GM18861 (cell line): ENCODE measurements around the gene PSMB4.
"Not testable (repeated sequence)": the region's sequence is repeated elsewhere in the genome, so short reads cannot be mapped to it uniquely, and the experiment has no call there.

Experiments
- ATAC-seq: cut with Tn5 transposase; IDR thresholded peaks from one replicate; pipeline ENCODE4 v1.9.1; 2021; ENCODE audit not compliant: unreplicated experiment

The PSMB4 gene

DNA sequence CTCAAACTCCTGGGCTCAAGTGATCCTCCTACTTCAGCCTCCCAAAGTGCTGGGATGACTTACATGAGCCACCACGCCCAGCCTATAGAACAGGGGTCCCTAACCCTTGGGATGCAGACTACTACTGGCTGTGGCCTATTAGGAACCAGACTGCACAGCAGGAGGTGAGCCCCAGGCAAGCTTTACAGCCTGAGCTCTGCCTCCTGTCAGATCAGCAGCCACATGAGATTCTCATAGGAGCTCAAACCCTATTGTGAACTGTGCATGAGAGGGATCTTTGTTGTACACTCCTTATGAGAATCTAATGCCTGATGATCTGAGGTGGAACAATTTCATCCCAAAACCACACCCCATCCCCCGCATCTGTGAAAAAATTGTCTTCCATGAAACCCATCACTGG, 13.4 kb upstream of the PSMB4 start:
- no peak for ATAC-seq

DNA sequence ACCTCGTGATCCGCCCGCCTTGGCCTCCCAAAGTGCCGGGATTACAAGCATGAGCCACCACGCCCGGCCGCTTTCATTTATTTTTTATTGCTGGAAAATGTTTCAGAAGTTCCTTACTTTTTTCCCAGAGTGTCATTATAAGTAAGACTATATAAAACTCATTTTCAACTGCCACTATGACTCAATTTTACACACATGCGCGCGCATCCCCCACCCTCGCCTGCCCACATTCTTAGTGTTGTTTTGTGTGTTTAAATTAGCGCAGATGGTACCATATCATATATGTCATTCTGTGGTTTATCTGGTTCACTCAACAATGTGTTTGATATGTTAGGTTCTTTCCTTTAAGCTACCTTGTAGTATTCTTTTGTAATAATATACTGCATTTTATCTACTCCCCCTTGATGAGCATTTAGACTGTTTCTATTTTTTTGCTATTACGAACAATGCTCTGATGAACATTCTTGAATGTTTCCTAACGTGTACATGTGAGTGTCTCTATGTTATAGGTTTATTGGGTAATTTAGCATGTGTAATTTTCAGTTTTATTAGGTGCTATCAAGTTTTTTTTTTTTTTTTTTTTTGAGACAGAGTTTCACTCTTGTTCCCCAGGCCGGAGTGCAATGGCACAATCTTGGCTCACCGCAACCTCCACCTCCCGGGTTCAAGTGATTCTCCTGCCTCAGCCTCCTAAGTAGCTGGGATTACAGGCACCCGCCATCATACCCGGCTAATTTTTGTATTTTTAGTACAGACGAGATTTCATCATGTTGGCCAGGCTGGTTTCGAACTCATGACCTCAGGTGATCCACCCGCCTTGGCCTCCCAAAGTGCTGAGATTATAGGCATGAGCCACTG, 8.9 kb upstream of the PSMB4 start:
- ATAC-seq = not testable (repeated sequence)

DNA sequence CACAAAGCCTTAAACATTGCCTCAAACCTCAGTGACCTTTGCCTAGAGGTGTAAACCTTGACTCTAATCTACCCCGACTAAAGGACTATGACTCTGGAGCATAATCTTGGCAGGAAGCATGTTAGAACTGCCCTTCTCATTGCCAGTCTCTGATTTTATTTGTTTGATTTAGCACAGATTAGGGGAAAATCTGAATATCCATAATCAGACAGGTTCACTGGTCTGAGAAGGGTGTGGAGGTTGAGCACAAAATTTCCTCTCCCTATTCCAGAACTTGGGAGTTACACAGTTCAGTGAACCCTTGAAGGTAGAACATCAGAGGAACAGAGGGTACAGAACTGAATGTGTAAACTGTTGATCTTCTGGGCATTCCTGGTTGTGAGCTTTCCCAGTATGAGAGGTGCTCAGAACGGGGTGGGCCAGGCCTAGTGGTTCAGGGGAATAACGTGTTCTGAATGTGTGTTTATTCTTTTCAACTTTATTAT, 8.3 kb upstream of the PSMB4 start:
- ATAC-seq = no peak

DNA sequence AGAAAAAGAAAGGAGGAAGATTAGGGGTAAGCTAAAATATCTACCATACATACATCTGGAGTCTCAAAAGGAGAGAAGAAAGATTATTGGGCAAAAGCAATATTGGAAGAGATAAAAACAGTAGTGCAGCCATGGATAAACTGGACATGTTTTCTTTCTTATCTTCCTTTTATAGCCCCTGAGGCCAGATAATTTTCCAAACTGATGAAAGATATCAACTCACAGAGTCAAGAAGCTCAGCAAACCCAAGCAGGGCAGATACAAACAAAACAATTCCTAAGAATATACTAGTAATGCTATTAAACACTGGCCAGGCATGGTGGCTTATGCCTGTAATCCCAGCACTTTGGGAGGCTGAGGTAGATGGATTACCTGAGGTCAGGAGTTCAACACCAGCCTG, 5.8 kb upstream of the PSMB4 start:
- ATAC-seq = no peak

DNA sequence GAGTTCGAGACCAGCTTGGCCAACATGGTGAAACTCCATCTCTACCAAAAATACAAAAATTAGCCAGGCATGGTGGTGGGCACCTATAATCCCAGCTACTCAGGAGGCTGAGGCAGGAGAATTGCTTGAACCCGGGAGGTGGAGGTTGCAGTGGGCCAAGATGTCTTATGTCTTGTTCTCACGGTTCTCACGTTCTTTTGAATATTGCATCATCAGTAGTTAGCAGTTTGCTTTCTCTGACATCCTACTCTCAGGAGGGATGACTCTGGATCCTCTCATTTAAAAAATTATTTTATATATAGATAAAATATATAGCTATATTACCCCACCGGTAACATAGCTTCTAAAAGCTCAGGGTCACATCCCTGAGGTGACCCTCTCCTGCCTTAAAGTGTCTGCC, 3.1 kb upstream of the PSMB4 start:
- not testable (repeated sequence) for ATAC-seq

DNA sequence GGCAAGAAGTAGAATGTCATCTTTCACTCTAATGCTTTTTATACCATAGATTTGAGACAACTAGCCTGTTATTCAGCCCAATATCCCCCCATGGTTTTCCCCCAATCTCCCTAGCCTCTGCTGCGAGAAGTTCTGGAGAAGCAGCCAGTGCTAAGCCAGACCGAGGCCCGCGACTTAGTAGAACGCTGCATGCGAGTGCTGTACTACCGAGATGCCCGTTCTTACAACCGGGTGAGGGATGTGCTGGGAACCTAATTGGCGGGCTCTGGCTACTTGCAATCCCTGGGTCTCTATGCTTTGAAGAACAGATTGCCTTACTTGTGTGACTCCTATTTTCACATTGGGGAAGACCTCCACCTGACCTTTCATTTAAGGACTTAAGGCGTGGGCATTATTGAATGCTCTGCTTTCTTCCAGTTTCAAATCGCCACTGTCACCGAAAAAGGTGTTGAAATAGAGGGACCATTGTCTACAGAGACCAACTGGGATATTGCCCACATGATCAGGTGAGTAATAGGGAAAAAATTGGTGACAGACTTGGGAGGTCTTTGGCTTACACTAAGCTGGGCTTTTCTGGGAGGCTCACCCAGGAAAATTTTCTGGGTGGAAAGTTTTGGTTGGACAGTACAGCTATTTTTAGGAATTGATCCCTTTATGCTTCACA, 1.9 kb downstream of the PSMB4 start:
- no peak for ATAC-seq

DNA sequence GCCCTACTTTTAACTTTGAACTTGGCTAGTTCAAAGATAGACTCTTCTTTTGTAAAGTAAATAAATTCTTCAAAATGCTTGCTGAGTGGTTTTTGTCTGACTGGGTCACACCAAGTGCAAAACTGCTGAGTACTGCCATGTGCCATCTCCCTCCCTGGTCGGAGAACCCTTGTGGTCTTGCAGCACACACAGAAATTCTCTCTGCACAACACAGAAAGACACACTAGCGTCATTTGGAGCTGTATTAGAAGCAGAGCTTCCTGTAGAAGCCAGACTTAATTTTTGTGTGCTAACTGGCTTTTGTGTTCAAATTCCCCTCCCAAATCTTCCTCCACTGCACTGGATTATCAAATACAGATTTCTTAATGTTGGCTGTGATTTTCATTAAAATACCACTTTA, 2.5 kb downstream of the PSMB4 start:
- no peak for ATAC-seq

DNA sequence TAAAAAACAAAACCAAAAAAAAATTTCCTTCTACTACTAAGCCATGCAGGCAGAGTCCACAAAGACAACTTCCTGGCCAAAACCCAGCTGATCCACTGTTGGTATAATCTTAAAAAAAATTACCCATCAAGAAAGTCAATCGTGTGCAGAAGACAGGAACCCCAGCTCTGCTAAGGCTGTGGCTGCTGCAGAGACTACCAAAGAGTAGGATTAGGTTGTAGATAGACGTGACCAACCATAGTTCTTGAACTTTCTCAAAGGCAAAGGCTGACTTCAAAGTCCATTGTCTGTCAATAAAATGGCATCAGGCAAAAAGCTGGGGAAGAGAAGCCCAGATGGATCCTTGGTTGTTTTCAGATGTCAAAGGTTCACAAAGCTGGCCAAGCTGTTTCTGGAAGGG, 3.4 kb downstream of the PSMB4 start:
- ATAC-seq = no peak

DNA sequence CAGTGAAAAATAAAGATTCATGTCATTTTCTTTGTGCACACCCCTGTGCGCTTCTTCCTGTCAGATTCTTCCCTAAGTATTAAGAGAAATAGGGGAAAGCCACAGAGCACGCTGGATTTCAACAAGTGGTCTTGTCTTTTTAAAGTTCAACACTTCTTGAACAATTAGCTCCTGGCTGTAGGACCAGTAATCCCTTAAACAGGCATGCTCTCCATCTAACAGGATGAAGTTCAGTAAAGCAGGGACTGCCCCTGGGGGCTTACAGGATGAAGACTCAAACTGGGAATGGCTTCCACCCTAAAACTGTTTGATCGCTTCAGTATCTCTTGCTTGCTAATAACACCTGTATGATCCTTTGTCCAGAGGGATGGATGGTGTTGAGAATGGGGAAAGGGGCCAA, 4.2 kb downstream of the PSMB4 start:
- no peak for ATAC-seq

DNA sequence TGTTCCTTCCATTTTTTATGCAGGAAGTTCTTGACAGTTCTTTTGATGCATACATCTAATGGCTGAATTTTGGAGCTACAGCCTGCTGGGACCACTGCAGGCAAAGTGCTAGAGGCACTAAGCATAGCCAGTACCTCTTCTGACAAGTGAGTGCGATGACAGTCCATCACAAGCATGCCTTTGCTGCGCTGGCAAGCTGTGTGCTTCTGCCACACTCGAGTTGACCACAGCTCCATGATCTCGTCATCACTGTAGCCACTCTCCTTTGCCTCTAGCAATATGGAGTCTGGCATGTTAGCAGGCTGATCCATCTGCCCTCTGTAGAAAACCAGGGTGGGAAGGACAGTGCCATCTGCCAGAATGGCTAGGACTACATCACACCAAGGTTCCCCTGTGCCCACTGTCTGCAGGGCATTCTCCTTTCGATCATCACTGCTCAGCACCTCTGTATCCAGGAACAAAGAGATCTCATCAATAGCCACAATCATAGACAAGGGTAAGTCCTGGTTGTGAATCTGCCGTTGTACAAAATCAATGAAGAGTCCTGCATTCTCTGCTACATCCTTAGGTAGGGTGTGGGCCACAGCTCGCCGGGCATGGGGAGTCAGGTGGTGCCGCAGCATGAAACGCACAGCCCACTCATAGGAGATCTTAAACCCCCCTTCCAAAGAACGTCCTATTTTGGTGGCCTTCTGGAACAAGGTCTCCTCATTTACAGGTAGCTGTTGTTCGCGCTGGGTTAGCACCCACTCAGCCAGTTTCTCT, 6.0 kb downstream of the PSMB4 start:
- no peak for ATAC-seq

DNA sequence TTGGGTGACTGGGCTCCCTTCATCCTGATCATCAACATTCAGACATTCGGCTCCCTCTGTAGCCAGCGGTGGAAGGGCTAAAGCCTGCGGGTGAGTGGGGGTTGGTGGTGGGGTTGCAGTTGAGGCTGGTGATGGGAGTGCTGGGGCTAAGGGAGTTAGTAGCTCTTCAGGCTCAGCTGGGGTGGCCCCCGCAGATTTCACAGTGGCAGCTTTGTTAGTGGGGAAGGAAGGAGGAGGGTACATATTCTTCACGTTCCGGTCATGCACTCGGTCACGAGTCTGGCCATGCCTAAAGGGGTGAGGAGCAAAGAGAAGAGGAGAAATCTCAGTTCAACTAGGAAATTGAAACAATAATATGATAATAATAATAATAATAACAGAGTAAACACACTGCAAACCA, 6.8 kb downstream of the PSMB4 start:
- no peak for ATAC-seq

DNA sequence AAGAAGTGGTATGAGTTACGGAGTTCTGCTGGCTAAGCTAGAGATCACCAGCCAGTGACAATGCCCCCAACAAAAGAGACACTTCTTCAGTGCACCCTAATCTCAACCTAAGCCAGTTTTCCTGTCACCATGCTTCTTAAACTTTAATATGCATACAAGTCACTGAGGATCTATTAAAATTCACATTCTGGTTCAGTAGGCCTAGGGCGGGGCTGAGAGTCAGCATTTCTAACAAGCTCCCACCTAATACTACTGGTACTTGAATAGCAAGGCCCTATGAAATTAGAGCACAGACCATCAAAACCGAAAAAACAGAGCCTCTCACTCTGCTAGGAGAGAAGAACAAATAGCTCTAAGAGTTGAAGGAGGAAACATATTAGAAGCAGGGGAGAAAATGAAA, 7.9 kb downstream of the PSMB4 start:
- ATAC-seq = no peak

DNA sequence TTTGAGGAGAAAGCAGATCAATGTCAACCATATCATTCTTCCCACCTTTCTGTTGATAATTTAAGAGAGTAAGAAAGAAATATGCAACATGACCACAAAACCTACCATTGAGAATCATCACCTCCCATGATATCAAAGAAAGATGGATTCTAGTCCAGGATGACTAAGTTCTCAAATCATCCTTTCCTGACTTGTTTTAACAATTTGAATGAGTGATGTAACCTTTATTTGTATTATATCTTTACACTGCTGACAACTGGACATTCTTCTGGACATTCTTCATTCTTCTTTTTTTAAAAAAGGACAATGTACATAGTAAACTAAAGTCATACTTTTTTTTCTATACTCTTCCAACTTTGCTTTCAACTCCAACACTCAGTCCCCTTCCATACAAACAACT, 9.5 kb downstream of the PSMB4 start:
- no peak for ATAC-seq

DNA sequence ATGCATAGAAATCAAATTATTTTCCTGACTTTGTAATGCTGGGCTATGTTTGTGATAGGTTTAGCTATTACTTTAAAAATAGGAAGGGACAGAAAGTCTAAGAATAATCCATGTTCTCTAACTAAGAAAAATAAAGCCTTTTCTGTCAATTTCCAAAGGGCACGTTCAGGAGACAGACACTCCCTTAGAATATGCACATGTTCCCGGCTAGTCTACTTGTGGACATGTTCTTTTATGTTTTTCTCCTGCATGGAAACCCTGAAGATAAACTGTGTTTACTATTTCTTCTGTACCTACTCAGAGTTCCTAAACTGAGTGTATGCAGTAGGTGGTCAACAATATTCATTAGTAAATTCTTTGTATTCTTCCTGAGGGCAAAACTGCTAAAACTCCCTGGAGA, 12.5 kb downstream of the PSMB4 start:
- ATAC-seq = no peak

DNA sequence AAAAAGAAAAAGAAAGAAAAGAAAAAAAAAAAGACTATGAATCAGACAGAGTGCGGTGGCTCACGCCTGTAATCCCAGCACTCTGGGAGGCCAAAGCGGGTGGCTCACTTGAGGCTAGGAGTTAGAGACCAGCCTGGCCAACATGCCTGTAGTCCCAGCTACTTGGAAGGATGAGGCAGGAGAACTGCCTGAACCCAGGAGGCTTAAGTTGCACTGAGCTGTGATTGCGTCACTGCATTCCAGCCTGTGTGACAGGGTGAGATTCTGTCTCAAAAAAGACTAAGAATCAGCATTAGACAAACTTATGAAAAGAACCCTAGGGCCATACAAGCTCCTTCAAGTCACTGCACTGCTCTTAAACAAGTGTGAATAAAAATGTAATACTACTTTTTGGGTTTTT, 16.9 kb downstream of the PSMB4 start:
- ATAC-seq = no peak

DNA sequence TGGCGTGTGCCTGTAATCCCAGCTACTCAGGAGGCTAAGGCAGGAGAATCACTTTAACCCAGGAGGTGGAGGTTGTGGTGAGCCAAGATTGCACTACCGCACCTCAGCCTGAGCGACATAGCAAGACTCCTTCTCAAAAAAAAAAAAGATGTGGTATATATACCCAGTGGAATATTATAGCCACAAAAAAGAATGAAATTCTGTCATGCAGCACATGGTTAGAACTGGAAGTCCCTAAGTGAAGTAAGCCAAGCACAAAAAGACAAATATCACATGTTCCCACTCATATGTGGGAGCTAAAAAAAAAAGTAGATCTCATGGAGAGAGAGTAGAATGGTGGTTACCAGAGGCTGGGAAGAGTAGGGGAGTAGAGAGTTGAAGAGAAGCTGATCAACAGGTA, 18.7 kb downstream of the PSMB4 start:
- no peak for ATAC-seq

DNA sequence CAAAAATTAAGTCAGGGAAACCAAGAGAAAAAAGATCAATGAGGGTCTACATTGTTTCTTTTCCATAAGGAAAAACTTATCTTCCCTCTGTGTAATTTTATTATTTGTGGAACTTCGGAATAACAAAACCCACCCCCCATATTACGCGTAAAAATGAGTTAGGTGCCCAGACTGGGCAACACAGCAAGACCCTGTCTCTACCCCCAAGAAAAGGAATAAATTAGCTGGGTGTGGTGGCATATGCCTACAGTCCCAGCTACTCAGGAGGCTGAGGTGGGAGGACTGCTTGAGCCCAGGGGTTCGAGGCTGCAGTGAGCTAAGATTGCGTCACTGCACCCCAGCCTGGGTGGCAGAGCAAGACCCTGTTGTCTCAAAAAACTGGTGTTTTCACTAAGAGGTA, 20.4 kb downstream of the PSMB4 start:
- no peak for ATAC-seq

DNA sequence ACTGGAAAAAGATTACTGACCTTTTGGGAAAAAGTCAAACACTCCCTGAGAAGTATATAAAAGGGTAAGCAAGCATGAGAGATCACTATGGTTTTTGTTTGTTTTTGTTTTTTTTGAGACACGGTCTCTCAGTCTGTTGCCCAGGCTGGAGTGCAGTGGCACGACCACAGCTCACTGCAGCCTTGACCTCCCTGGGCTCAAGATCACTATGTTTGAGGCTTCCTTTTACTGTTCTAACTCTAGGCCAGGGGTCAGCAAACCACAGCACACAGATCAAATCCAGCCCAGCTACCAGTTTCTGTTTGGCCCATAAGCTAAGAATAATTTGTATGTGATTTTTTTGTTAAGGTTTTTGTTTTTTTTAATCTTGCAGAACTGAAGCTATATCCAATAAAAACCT, 25.7 kb downstream of the PSMB4 start:
- no peak for ATAC-seq

DNA sequence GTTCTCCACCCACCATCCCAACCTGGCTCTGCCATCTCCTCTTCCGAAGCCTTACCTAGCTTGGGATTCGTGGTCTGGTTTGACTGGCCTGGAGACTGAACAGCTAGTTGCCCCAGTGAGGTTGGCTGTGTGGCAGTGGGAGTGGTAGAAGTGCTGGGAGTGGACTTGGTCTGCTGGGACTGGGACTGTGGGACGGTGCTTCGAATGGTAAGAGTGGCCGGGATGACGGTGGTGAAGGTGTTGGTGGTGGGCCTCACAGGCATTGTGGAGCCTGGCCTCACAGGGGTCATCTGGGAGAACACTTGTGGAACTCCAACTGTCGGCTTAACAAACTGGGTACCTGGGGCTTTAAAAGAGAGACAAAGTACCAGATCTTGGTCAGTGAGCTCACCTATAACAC, 28.7 kb downstream of the PSMB4 start:
- ATAC-seq = no peak

DNA sequence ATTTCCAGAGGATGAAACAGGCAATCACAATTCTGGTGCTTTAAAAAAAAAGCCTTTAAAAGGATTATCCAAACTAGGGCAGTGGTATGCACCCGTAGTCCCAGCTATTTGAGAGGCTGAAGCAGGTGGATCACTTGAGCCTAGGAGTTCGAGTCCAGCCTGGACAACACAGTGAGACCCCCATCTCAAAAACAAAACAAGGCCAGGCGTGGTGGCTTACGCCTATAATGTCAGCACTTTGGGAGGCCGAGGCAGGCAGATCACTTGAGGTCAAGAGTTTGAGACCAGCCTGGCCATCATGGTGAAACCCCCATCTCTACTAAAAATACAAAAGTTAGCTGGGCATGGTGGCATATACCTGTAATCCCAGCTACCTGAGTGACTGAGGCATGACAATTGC, 34.5 kb downstream of the PSMB4 start:
- ATAC-seq = not testable (repeated sequence)

DNA sequence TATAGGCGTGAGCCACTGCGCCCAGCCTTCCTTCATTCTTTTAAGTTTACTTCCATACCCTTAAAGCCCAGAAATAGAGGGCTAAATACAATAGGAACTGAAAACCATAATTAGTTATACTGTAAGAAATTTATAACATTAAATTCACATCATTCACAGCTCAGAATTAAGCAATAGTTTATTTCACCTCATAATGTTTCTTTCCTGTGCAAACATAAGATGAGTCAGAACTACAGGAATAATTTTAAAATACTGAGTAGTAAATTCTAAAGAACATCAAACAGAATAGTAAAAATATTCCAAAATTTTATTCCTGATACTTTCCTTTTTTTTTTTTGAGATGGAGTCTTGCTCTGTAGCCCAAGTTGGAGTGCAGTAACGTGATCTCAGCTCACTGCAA, 35.8 kb downstream of the PSMB4 start:
- no peak for ATAC-seq

DNA sequence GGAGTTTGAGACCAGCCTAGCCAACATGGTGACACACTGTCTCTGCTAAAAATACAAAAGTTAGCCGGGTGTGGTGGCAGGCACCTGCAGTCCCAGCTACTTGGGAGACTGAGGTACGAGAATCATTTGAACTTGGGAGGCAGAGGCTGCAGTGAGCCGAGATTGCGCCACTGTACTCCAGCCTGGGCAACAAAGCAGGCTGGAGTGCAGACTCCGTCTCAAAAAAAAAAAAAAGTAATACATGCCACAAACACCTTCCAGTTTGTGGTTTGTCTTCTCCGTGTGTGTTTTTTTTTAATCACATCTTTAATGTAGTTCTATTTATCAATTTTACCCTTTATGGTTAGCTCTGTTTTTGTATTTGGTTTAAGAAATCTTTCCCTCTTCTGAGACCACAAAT, 37.6 kb downstream of the PSMB4 start:
- no peak for ATAC-seq
